ENCODE data around the gene IMMP2L. TPM values are rescaled to one million over a fixed set of nuclear protein-coding genes. Genes with fewer than 3 reads are reported as not detected.

The IMMP2L gene
- total and polyA plus RNA-seq, 2 donors (not counting 3 experiments of a cell fraction or from before 2014, with no cell fraction given), result 9.9 to 11.8 TPM

DNA sequence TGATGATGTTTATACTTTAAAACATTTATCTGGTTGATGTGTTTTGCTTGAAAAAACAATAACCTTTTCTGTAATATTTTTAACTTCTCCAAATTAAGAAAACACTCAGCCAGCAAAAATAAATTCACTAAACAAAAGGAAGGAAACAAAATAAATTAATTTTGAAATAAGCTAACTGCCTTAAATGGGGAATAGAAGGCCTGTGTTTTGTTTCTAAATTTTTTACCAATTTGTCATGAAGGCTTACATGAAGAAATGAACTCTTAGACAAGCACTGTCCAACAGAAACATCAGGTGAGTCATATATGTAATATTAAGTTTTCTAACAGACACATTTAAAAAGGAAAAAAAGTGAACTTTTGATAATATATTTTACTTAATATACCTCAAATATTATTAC lies 402.9 kb downstream of the IMMP2L start:
- H3K9ac ChIP-seq (replicated peaks; ENCODE audit: extremely low read depth, insufficient read depth, low read length), result no peak overlapping the region
- no peaks in the 10 kb centered on the region for H4K20me1 ChIP-seq (replicated peaks; ENCODE audit: control insufficient read depth, extremely low read depth, insufficient read depth, low read length)
- no peak for FAIRE-seq
- H3K4me2 ChIP-seq (ENCODE audit: insufficient read depth, low read length), result no peak overlapping the region
- BruUV-seq (replicated peaks), result no TSS peak
- no peak for DNase-seq (ENCODE audit: low read depth, low spot score)
- no peak overlapping the region for H3K4me3 ChIP-seq (replicated peaks in 1 of 3; ENCODE audit: insufficient read depth in 1 of 3, low read depth in 1 of 3, low read length in 3 of 3)
- no peaks in the 10 kb centered on the region for H3K79me2 ChIP-seq (ENCODE audit: control insufficient read depth, insufficient read depth, low read length)
- intact Hi-C loops (cut with micrococcal nuclease), result no loop called here
- H2AFZ ChIP-seq (ENCODE audit: low read depth, low read length), result no peak overlapping the region
- no peaks in the 10 kb centered on the region for H3K9me3 ChIP-seq (replicated peaks; ENCODE audit: control insufficient read depth, insufficient read depth, low read length)
- H3K9me1 ChIP-seq (replicated peaks; ENCODE audit: control insufficient read depth, extremely low read depth, insufficient read depth, low read length), result no peaks in the 10 kb centered on the region
- no peak overlapping the region for H3K27ac ChIP-seq (ENCODE audit: insufficient read depth, low read depth, low read length)
- no peaks in the 10 kb centered on the region for H3K36me3 ChIP-seq (ENCODE audit: control insufficient read depth in 2 of 2, extremely low read depth in 1 of 2, insufficient read depth in 2 of 2, low read length in 2 of 2)
- CTCF ChIA-PET, result no interaction called here
- TF ChIP-seq FOS (IDR thresholded peaks at IDR 0.05; ENCODE audit: borderline replicate concordance, insufficient read depth, low read length) (peak; percentile 11), POLR2AphosphoS5 (IDR thresholded peaks at IDR 0.05; ENCODE audit: insufficient read depth, low read depth, low read length) (no peak), POLR2A (IDR thresholded peaks at IDR 0.05; ENCODE audit: low read depth, low read length) (no peak)
- TF ChIP-seq, protein P1, sequence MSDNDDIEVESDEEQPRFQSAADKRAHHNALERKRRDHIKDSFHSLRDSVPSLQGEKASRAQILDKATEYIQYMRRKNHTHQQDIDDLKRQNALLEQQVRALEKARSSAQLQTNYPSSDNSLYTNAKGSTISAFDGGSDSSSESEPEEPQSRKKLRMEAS (IDR thresholded peaks at IDR 0.05; ENCODE audit: insufficient read depth, insufficient read length), result no peak
- no peaks in the 10 kb centered on the region for H3K4me1 ChIP-seq (ENCODE audit: control insufficient read depth, extremely low read depth, insufficient read depth, low read length)
- no peaks in the 10 kb centered on the region for H3K27me3 ChIP-seq (ENCODE audit: control insufficient read depth in 2 of 2, insufficient read depth in 2 of 2, low read length in 2 of 2)
- dilution Hi-C loops (cut with MboI; ENCODE audit: extremely low pct_ligation_motif_present, low sequenced_read_pairs), result no loop called here
- POLR2A ChIA-PET, result no interaction called here

DNA sequence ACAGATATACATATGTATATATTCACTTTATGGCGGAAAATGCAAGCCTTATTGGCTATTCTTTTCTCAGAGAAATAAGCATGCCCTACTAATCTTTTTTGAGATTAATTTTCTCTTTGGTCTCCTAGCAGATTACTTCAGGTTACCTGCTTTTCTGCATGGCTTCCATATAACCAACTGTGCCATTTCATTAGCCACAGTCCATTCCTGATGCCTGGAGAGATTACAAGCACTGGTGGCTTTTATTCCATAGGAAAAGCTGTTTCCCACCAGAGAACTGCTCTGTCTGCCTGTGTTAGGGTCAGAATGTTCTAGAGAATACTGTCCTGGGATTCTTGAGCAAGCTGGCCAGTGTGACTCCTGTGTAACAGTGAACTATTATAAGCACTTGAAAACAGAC lies 411.6 kb downstream of the IMMP2L start:
- Histone ChIP-seq H3K36me3 (ENCODE audit: control insufficient read depth in 2 of 2, extremely low read depth in 1 of 2, insufficient read depth in 2 of 2, low read length in 2 of 2) (no peaks in the 10 kb centered on the region), H3K9me3 (replicated peaks; ENCODE audit: control insufficient read depth, insufficient read depth, low read length) (no peaks in the 10 kb centered on the region), H3K9ac (replicated peaks; ENCODE audit: extremely low read depth, insufficient read depth, low read length) (no peak overlapping the region), H2AFZ (ENCODE audit: low read depth, low read length) (no peak overlapping the region), H3K4me2 (ENCODE audit: insufficient read depth, low read length) (no peak overlapping the region), H4K20me1 (replicated peaks; ENCODE audit: control insufficient read depth, extremely low read depth, insufficient read depth, low read length) (no peaks in the 10 kb centered on the region), H3K4me3 (replicated peaks in 1 of 3; ENCODE audit: insufficient read depth in 1 of 3, low read depth in 1 of 3, low read length in 3 of 3) (no peak overlapping the region), H3K27ac (ENCODE audit: insufficient read depth, low read depth, low read length) (no peak overlapping the region), H3K9me1 (replicated peaks; ENCODE audit: control insufficient read depth, extremely low read depth, insufficient read depth, low read length) (no peaks in the 10 kb centered on the region), H3K4me1 (ENCODE audit: control insufficient read depth, extremely low read depth, insufficient read depth, low read length) (no peaks in the 10 kb centered on the region), H3K27me3 (ENCODE audit: control insufficient read depth in 2 of 2, insufficient read depth in 2 of 2, low read length in 2 of 2) (no peaks in the 10 kb centered on the region), H3K79me2 (ENCODE audit: control insufficient read depth, insufficient read depth, low read length) (no peaks in the 10 kb centered on the region)
- TF ChIP-seq GATA2 (IDR thresholded peaks at IDR 0.05; ENCODE audit: insufficient read depth, insufficient read length, low read depth, low read length) (no peak), FOS (IDR thresholded peaks at IDR 0.05; ENCODE audit: borderline replicate concordance, insufficient read depth, low read length) (no peak), POLR2A (IDR thresholded peaks at IDR 0.05; ENCODE audit: low read depth, low read length) (no peak), EZH2 (IDR thresholded peaks at IDR 0.05; ENCODE audit: borderline replicate concordance, low read depth, low read length, severe bottlenecking) (no peak), JUN (IDR thresholded peaks at IDR 0.05; ENCODE audit: borderline replicate concordance, insufficient read depth, insufficient read length, low read depth) (no peak), POLR2AphosphoS5 (IDR thresholded peaks at IDR 0.05; ENCODE audit: insufficient read depth, low read depth, low read length) (no peak), MYC (IDR thresholded peaks at IDR 0.05; ENCODE audit: low read depth, low read length) (no peak), CTCF (IDR thresholded peaks at IDR 0.05; ENCODE audit: extremely low read depth in 1 of 2, insufficient read depth in 1 of 2, low read depth in 1 of 2, low read length in 2 of 2) (no peak)
- TF ChIP-seq, protein P1 (IDR thresholded peaks at IDR 0.05; ENCODE audit: insufficient read depth, insufficient read length), result no peak
- FAIRE-seq (no peak), DNase-seq (ENCODE audit: low read depth, low spot score) (no peak)
- ChIA-PET CTCF (no interaction called here), POLR2A (no interaction called here)
- dilution Hi-C loops (cut with MboI; ENCODE audit: extremely low pct_ligation_motif_present, low sequenced_read_pairs), result no loop called here
- no TSS peak for BruUV-seq (replicated peaks)
- intact Hi-C loops (cut with micrococcal nuclease), result no loop called here
